HG03520 (cell line): ENCODE data around the gene FLNA.

Experiments
- ATAC-seq: cut with Tn5 transposase; IDR thresholded peaks from one replicate; pipeline ENCODE4 v1.9.1; 2021; ENCODE audit warnings: mild to moderate bottlenecking, moderate library complexity; ENCODE audit not compliant: unreplicated experiment

The FLNA gene

DNA sequence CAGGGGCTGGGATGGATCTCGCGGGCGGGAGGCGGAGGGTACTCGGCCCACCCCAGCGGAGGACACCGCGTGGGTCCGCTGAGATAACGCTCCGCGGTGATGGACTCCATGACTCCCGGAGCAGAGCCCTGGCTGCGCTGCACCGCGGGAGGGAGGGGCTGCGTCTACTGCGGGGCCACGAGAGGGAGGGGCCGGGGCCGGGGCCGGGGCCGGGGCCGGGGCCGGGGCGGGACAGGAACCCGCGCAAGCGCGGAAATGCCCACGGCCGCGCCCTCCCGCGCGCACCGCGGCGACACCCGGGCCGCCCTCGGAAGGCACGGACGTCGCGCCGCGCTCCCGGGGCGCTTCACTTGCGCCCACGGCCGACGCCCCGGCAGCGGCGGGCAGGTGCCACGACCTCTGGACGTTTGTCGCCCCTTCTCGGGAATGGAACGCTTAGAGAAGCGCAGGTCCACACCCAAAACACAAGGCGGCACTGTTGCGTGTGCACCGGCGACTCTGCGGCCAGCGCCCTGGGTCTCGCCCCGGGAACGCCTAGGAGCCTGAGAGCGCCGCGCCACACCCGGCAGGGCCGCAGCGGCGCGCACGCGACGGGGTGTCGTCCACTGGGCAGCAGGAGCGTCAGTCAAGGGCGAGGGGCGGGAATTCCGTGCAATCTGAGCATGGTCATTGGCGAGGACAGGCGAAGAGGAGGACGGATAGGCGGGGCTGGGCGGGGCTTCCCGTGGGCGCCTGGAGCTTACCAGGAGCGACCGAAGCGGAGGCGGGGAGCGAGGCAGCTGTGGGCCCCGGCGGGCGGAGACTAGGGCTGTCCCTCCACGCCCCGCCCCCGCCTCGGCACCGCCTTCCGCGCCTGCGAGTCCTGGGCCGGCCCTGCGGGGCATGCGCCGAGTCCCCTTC, 32.8 kb downstream of the FLNA start:
- peak; percentile 69 for ATAC-seq

DNA sequence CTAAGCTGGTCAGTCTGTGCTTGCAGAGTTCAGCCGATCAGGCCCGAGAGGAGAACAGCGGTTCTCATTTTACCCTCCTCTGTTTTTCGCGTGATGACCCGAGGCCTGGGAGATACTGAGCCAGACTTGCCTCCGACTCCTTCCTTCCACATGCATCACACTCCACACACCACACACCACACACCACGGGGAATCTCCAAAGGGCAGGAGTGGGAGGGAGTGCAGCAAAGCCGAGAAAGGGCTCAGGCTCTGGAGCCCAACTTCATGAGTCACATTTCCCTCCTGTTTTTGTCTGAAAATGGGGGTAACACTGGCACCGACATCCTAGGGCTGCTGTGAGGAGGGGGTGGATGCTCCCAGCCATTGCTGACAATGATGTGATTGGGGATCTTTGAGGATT, 39.9 kb downstream of the FLNA start:
- no peak for ATAC-seq

DNA sequence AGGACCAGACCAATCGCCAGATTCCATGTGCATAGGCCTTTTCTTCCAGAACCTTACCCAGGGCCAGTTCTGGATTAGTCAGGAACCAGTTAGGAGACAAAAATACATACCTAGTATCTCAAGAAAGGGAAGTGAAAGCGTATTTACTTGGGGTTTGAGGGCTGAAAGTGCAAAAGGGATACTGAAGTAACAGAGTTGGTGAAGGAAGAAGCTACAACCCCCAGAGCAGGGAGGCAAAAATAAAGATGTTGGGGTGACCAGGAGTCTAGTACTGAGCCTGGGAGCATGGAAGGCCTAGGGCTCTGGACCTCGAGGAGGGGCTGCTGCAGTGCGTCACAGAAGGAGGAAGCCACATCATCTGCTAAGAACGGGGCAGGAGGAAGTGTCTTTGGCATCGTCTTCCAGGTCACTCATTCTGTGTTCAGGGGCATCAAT, 40.6 kb downstream of the FLNA start:
- peak; percentile 48 for ATAC-seq

DNA sequence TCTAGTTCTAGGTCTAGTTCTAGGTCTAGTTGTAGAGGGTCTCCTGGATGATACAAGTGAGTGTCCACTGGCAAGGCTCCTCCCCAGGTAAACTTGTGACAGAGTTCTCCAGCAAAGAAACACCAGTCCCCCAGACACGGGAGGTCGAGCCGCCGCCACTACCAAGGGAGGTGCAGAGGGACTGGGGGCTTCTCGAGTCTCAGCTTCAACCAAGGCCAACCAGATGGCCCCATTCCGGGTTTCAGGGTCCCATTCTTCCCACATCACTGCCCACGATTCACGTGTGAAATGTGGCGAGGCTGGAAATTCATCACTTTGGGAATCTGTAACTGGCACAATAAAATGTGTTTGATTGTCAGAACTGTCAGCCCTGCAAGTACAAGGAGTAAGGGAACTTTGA, 41.3 kb downstream of the FLNA start:
- no peak for ATAC-seq

DNA sequence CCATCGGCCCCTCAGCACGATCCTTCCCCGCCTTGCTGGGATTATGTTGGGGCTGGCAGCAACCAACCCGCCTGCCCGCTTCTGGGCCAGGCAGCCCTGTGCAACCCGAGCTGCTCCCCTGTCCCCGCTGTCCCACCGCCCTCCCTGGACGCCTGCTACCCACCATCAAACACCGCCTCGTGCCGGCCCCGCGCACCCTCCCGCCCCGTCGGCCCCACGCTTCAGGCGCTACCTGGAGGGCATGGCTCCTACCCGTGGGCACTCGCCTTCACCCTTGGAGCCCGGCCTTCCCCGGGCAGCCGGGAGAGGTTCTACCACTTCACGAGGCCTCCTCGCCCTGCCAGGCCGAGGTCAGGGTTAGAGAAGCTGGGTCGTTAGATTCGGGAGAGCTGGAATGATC, 41.9 kb downstream of the FLNA start:
- ATAC-seq: no peak

DNA sequence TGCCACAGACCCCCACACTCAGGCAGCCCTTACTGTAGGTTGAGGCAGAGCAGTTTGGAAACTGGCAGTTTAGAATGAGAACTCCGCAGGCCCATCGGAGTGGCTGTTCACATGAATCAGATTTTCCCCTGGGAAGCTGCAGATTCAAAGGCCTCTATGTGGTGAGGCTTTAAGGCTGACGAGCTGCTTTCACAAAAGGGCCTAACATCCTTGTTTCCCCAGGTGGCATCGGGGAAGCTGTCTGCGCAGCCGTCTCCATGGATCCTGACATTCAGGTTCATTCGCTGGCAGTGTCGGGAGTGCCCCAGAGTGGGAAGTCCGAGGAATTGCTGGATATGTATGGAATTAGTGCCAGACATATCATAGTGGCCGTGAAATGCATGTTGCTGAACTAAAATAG, 45.1 kb downstream of the FLNA start:
- no peak for ATAC-seq

DNA sequence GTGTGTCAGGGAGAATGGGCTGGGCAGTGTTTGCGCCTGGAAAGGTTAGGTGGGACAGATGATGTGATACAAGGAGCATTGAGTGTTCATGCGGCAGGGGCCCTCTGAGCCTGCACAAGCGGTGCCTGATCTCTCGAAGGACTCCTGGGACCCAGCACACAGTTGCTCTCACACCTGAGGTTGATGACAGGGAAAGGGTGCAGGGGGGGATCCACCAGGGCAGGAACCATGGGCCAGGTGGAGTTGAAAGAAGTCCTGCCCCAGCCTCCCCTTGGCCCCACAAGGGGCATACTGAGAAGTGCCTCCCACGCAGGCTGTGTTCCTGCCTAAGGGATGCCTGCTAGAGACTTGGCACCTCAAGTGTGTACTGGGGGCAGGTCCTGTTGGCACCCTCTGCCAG, 45.8 kb downstream of the FLNA start:
- ATAC-seq: no peak

DNA sequence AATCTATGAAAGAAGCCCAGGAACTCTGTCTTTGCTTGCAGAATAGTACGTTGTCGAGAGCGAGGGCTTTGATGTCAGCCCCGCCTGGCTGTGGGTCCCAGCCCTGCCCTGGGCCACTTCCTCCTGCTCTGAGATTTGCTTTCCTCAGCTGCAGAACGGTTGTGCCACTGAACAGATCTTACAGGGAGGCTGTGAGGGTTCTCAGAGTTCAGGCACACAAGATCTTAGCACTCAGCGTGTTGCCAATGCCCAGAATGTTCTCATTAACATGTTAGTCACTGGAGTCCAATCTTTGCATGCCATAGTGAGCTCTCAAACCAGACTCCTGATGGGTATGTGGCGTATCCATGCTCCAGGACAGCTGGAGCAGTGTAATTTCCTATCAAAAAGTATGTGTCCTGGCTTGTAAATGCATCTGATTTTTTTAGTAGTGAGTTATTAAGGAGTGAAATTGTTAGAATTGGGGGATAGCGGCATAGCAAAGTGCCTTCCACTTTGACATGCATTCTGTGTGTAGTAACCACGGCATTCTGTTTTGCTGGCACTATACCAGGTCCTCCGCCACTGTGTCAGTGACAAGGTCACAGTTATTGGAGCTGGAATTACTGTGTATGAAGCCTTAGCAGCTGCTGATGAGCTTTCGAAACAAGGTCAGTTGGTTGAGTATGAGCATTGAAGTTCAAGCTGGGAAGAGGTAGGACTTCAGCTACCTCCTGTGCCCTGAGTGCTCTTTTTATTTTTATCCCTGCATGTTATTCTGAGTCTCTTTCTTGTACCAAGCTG, 47.2 kb downstream of the FLNA start:
- no peak for ATAC-seq

DNA sequence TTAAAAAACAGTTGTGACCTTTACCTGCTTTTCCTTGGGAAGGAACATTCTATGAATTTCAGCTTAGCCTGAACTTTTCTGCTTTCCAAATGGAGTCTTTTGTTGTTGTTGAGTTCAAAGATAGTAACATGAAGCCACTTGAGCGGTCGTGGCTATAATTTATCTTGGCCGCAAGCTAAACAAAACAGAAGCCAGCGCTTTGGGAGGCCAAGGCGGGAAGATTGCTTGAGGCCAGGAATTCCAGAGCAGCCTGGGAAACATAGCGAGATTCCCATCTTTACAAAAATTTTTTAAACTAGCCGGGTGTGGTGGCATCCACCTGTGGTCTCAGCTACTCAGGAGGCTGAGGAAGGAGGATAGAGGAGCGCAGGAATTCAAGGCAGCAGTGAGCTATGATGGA, 48.9 kb downstream of the FLNA start:
- ATAC-seq: no peak

DNA sequence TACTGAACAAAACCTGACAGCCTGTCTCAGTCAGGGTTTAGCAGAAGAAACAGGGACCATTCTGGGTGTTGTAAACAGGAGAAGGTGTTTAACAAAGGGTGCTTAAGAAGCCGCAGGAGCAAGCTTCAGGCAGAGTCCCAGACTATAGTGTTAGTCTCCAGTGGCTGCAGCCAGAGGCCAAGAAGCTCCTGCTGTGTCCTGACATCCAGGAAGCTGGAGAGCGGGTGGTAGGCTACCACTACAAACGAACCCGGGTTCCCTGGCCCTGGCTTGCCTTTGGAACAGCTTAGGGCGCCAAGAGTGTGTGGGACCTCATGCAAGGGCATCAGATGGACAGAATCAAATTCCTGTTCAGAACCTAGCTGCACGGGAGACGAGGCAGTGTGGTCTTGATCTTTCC, 50.9 kb downstream of the FLNA start:
- no peak for ATAC-seq

DNA sequence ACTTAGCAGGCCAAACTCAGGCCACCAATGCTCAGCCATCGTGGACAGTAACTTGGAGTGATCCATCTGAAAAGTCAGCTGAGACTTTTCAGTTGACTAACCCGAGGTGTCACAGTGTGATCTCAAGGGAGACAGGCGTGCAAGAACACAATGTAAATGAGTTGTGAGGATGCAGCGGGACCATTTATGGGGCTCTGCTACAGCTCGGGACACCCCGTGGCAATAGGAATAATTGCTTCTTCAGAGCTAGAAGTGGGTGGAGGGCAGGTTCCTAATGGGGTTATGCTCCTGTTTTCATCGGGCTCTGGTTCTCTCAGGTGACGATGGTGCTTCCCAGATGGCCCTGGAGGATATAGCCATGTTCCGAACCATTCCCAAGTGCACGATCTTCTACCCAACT, 51.5 kb downstream of the FLNA start:
- no peak for ATAC-seq

DNA sequence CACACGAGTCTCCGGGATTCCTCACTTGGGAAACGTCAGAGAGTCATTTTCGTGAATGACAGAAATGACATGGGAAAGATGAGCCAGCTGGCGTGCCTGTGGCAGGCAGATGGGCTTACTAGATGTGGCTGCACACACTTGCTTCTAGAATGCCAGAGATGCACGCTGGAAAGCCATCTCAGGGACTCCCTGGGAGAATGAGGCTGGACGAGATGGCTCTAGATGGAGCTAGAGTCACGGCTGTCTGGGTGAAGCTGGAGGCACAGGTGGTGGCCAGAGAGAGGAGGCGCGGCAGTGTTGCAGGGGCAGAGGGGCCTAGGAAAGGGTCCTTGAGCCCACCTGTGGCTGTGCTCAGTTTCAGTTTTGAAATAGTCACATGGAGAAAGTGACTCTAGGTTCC, 52.8 kb downstream of the FLNA start:
- no peak for ATAC-seq

DNA sequence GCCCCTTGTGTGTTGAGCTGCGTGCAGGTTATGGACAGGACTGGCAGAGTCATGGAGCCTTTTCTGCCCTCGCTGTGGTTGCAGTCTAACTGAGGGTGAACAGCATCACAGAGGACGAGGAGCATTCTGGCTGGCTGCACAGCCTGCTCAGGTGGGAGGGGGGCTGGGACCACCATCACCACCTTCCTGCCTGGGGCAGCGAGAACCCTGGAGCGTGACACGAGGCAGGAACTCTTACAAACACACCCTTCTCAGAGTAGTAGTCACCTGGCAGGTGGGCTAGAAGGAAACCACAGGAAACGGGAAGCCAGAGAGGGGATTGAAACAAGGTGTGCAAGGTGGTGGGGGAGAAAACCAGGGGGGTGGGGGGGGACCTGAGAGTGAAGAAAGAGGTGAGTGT, 53.3 kb downstream of the FLNA start:
- ATAC-seq: no peak

DNA sequence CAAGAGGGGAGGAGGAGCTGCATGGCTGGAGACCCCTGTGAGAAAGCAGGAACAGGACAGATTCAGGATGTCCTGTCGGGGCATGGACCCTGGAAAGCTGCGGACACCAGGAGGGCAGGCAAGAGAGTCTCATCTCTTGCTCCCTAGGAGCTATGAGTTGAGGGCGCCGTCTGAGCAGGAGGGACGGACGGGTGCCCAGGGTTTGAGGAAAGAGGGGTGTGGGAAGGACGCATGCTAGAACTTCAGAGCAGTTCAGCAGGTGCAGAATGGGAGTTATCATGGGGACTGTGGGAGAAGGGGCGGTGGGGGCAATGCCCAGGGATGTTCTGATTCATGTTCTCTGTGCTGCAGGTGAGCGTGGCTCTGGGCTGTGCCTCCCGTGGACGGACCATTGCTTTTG, 54.0 kb downstream of the FLNA start:
- no peak for ATAC-seq

DNA sequence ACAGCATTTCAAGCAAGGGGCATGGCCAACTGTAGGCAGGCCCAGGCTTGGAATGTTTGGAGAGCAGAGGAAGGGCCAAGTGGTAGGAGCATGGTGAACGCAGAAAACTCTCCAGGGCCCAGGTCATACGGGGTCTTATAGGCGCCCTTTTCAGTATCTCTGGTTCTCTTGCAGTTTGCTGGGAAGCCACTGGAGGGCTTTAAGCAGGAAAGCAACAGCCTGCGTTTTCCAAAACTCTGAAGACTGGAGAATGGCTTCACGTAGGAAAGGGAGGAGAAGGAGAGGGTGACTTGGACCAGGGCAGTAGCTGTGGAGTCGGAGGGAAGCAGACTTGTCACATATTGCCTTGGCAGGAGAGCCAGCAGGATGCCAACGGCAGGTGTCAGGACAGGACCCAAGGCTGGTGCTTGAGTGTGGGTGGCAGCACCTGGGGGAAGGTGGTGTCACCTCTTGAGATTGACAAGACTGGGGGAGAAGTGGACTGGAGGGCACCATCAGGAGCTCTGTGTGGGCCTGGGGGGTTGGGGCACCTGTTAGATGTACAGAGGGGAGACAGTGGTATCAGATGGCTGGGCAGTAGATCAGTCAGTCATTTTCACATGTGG, 56.9 kb downstream of the FLNA start:
- no peak for ATAC-seq

DNA sequence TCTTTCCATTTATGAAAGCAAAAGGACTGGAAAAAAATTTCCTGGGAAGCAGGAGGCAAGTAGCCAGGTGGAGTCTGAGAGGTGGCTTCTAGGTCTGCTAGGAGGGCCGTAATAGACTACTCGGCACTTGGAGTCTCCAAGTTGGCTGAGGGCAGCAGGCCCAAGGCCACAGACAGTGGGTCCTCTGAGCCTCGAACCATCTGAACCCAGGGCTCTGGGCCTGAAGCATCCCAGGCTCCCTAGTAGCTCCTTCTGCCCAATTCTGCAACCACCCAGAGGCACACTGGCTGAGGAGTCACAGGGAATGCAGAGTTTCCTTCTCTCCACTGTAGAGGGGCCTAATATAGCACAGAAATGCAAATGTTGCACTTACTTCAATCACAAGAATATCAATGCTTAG, 59.0 kb downstream of the FLNA start:
- ATAC-seq: no peak

DNA sequence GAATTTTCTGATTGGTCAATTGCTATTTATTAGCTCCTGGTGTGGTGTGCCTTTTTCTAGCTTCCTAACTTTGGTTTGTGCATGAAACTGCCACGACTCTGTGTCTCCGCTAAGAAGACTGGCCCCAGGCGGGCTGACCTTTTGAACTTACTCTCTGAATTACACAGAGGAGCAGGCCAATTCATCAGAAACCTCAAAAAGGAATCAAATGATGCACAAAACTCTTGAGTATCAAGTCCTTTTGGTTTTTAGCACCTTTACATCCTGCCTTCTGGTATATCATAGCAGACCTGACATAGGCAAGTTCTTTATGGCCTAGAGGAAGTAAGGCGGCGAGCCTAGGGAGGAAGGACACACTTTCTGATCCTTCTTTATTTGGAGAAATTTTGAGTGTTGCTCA, 61.3 kb downstream of the FLNA start:
- no peak for ATAC-seq

DNA sequence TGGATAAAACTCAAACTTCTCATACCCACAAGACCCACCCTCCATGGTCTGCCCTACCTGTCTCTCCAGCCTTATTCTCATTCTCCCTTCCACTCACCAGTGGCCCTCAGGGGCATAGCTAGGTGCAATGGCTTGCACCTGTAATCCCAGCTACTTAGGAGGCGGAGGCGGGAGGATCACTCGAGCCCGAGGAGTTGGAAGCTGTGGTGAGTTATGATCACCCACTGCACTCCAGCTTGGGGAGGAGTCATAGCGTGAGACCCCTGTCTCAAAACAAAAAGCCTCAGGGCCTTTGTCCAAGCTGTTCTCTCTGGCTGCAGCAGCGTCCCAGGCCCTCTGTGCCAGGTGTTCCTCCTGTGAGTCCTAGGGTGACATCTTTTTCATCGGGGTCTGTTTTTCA, 62.3 kb downstream of the FLNA start:
- no peak for ATAC-seq

DNA sequence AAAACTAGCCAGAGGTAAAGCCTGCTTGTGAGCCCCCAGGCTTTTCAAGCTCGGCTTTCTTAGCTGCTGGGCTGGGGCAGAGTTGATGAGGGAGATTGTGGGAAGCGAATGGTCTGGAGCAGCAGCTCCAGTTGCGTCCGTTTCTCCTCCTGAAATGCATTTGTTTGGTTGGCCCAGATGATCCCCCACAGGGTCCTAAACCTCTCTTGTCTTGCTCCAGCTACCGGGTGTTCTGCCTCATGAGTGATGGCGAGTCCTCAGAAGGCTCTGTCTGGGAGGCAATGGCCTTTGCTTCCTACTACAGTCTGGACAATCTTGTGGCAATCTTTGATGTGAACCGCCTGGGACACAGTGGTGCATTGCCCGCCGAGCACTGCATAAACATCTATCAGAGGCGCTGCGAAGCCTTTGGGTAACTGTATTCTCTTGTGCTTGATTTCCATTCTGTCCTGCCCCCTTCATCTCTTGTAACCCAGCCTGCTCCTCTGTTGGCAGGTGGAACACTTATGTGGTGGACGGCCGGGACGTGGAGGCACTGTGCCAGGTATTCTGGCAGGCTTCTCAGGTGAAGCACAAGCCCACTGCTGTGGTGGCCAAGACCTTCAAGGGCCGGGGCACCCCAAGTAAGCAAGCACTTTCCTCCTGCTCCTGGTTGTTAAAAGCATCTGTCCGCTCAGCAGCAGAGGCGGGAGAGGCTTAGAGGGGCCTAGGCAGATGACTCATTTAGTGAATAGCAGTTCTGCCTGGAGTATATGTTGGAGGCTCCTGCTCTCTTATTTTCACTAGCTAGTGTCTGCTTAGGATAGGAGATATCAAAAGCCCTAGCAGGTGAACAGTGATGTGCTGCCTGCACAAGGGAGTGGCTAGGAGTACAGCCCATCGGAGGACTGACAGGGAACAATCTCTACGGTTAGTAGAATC, 63.6 kb downstream of the FLNA start:
- no peak for ATAC-seq

DNA sequence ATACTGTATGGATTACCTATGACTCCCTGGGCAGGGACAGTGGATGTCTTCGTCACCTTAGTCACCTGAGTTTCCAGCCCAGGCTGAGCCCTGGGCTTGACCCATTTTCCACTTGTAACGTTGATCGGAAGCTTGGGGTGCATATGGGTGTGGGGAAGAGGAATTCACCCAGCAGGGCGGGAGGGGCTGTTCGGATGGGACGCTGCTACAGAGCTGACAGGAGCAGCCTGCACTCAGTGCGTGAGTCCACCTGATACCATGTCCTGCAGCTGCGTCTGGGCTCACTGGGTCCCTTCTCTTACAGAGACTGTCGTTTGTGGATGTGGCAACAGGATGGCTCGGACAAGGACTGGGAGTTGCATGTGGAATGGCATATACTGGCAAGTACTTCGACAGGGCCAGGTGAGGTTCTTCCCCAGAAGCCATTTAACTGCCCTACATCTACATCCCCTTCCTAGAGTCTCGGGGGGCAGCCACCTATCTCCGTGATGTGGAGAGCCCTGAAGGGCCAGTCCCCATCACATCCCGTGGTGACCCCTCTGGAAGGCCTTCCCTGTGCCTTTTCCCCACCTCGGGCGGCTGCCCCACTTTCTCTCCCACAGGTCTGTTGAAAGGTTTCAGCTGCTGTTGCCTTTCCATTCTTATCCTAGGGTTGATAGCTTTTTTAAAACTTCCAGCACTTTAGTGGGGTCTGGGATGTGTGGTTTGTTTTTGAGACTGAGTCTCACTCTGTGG, 65.2 kb downstream of the FLNA start:
- no peak for ATAC-seq
